Measurements from ENCODE around the gene CDCA7L.

Gene CDCA7L

DNA sequence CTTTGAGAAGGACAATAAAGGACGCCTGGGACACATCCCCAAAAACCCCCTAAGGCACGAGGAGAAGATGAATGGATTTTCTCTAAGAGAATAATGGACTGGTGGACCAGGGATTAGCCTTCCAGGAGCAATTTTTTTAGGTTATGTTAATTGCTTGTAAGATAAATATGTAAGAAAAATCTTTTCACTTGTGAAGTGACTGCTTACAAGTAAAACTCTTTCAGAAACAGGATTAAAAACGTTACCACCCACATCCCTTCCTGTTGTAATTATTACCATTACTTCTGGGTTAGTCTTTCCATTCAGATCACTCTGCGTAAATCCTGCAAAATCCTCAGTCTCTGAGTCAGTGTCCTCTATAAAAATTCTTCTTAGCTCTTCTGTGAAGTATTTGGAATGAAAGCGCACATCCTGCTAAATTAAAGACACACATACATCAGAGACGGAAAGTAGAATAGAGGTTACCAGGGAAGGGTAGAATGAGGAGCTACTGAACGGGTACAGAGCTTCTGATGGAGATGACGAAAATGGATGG is 34.3 kb downstream of the CDCA7L start:
- TF ChIP-seq CTCF (IDR thresholded peaks at IDR 0.05): no peak
- Histone ChIP-seq H3K4me3 (no peak overlapping the region), H3K27ac (no peak overlapping the region)
- no peak for DNase-seq (ENCODE audit: low spot score)

DNA sequence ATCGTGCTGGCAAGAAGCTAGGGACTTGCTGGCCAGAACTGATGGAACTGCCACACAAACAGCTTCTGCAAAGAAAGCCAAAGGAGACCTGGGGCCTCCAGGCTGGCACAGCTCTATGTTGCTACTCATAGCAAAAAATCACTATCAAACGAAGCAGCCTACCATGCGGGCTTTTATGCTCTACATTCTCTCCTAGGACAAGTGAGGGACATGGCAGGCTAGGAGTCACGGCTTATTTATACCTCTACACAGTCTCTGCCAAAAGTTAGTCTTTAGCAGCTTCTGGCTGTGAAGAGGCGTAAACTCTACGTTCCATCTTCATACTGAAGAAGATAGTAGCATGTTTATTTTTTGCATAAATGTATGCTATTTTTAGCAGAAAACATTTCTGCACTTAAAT is 35.4 kb downstream of the CDCA7L start:
- Histone ChIP-seq H3K4me3 (no peak overlapping the region), H3K27ac (no peak overlapping the region)
- no peak for TF ChIP-seq CTCF (IDR thresholded peaks at IDR 0.05)
- DNase-seq (ENCODE audit: low spot score): no peak

GRCh38 chr7:21908746-21909145 is 37.0 kb downstream of the CDCA7L start:
- H3K4me3 ChIP-seq: no peak overlapping the region
- no peak for DNase-seq (ENCODE audit: low spot score)
- H3K27ac ChIP-seq: no peak overlapping the region
- no peak for TF ChIP-seq CTCF (IDR thresholded peaks at IDR 0.05)

DNA sequence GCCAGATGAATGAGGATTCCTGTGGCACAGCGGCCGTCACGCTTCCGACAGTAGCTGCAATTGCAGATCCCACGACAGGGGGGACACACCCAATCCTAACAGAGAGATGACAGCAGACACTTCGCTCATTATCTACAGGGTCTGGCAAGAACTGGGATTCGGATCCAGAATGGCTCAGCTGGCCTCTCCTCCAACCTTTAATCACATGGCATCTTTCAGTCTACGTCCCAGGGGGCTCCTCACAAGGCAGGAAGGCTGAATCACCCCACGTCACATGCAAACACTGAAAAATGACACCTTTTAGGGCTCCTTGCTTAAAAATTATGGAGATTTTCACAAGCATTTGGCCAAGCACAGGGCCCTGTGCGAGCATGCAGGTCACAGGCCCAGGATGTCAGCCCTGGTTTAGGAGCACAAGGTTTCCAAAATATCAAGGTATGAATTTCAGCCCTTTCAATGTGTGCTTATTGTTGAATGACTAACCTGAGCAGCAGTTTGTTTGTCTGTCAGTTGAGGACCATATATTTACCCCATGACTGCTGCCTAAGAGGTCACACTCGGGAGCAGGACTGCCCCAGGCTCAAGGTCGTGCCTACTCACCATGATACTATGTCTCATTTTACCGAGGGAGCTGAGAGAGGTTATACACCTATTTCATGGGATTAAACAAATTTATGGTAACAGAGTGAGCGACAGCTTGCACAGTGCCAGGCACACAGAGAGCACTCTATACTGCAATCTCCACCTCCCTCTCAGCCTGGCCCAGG is 42.5 kb downstream of the CDCA7L start:
- TF ChIP-seq CTCF (IDR thresholded peaks at IDR 0.05): no peak
- Histone ChIP-seq H3K4me3 (no peak overlapping the region), H3K27ac (no peak overlapping the region)
- DNase-seq (ENCODE audit: low spot score): no peak

- TF ChIP-seq CTCF (IDR thresholded peaks at IDR 0.05): no peak
- Histone ChIP-seq H3K4me3 (no peak overlapping the region), H3K27ac (no peak overlapping the region)
- no peak for DNase-seq (ENCODE audit: low spot score)
These were observed 43.5 kb downstream of the CDCA7L start for GRCh38 chr7:21902240-21902639.

DNA sequence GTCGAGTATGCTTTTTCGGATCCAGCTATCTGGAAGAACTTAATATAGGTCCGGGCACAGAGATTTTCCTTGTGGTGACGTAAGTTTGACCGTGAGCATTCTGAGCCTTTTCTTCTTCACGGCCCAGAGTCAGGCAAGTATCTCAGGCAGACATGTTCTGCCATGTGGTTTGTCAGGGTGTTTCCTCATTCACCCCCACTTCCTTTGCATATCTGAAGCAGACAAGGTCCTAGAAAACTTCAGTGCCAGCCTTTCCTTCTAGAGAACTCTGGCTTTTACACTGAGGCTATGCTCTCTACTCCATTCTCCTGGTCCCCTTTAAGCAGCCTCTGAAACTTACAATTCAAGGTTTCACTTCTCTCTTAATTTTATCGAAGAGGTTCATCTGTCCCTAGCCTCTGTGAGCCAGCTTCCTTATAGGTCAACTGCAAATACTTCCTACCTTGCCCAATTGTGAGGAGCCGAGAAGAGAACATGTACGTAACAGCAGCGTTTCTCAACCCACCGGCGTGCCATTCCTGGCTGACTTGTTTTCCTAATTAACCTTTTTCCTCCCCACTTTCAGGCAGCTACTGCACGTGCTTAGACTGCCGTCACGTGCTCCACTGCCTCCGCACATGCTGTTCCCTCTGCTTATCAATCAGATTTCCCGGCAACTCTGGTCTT is 47.3 kb downstream of the CDCA7L start:
- Histone ChIP-seq H3K27ac (no peak overlapping the region), H3K4me3 (no peak overlapping the region)
- no peak for DNase-seq (ENCODE audit: low spot score)
- TF ChIP-seq CTCF (IDR thresholded peaks at IDR 0.05): no peak

- Histone ChIP-seq H3K27ac (no peak overlapping the region), H3K4me3 (no peak overlapping the region)
- no peak for TF ChIP-seq CTCF (IDR thresholded peaks at IDR 0.05)
- no peak for DNase-seq (ENCODE audit: low spot score)
These were observed 52.3 kb downstream of the CDCA7L start for GRCh38 chr7:21893401-21893800.
